PC-9 (cell line): Measurements from ENCODE around the gene RENBP.

Experiments used
- EZH2 ChIP-seq: fragments of 200-600 bp; sonication (generic); IDR thresholded peaks from 2 replicates; pipeline ENCODE4 v1.8.0; 2017; ENCODE audit warnings: antibody characterized with exemption, low read depth
- TF ChIP-seq, protein P1 (sequence below): fragments of 200-600 bp; sonication (generic); conservative IDR thresholded peaks from 2 replicates; pipeline ENCODE4 v1.6.1; 2017; ENCODE audit warnings: mixed run types, antibody characterized with exemption, mild to moderate bottlenecking, moderate library complexity

GRCh38 chrX:153897899-153898298 is 46.5 kb downstream of the RENBP start:
- TF ChIP-seq EZH2: no peak
- TF ChIP-seq, protein P1, sequence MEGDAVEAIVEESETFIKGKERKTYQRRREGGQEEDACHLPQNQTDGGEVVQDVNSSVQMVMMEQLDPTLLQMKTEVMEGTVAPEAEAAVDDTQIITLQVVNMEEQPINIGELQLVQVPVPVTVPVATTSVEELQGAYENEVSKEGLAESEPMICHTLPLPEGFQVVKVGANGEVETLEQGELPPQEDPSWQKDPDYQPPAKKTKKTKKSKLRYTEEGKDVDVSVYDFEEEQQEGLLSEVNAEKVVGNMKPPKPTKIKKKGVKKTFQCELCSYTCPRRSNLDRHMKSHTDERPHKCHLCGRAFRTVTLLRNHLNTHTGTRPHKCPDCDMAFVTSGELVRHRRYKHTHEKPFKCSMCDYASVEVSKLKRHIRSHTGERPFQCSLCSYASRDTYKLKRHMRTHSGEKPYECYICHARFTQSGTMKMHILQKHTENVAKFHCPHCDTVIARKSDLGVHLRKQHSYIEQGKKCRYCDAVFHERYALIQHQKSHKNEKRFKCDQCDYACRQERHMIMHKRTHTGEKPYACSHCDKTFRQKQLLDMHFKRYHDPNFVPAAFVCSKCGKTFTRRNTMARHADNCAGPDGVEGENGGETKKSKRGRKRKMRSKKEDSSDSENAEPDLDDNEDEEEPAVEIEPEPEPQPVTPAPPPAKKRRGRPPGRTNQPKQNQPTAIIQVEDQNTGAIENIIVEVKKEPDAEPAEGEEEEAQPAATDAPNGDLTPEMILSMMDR: no peak
